ENCODE data around the gene TTC27. TPM values are rescaled to one million over a fixed set of nuclear protein-coding genes. Genes with fewer than 3 reads are reported as not detected.

Gene TTC27
- total and polyA plus RNA-seq, 2 donors: 10.6 to 22.9 TPM

DNA sequence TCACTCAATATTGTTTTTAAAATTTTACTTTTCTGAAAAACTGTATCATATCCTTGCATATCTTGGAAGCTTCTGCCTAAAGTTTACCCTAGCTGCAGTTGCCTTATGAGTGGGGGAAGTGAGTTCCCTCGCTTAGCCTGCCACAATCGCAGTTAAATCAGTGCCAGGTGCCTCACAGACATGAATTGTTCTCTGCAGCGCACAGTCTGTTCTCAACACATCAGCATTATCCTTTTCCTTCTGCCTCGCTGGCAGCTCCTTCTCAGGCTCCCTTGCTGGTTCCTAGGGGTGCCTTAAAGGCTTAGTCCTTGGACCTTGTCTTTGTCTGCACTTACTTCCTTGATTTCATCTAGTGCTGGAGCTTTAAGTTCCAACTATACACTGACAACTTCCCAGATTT lies 132.8 kb downstream of the TTC27 start:
- H3K36me3 ChIP-seq (ENCODE audit: insufficient read depth): no peaks in the 10 kb centered on the region
- H3K4me3 ChIP-seq (ENCODE audit: low read depth, low read length): no peak overlapping the region
- DNase-seq (ENCODE audit: extremely low spot score): no peak
- H3K4me1 ChIP-seq (ENCODE audit: insufficient read depth): no peaks in the 10 kb centered on the region
- no peak overlapping the region for H3K27ac ChIP-seq (ENCODE audit: low read depth)
- WGBS: 90% methylated on average over 4 of the region's 4 CpGs

- 95% methylated on average over 1 of the region's 1 CpG for WGBS
- Histone ChIP-seq H3K27ac (ENCODE audit: low read depth) (no peak overlapping the region), H3K4me1 (ENCODE audit: insufficient read depth) (no peaks in the 10 kb centered on the region), H3K36me3 (ENCODE audit: insufficient read depth) (no peaks in the 10 kb centered on the region), H3K4me3 (ENCODE audit: low read depth, low read length) (no peak overlapping the region)
- no peak for DNase-seq (ENCODE audit: extremely low spot score)
Observed at GRCh38 chr2:32768387-32769174, 140.7 kb downstream of the TTC27 start.

DNA sequence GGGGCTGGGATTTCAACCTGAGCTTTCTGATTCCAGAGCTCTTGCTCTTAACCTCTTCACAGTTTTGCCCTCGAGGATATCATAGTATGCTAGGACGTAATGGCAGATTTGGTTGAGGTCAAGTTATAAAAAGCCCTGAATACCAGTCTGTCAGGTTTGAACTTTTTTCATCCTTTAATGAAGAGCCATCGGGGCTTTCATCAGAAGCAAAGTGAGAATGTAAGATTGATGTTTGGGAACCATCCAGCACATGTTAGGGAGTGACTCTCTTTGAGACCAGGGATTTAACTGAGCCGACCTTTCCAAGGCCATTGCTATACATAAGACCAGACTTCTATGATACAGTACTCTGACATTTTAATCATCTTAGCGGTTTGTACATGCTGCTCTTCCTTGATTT lies 142.5 kb downstream of the TTC27 start:
- no peak overlapping the region for H3K4me3 ChIP-seq (ENCODE audit: low read depth, low read length)
- H3K27ac ChIP-seq (ENCODE audit: low read depth): no peak overlapping the region
- H3K36me3 ChIP-seq (ENCODE audit: insufficient read depth): no peaks in the 10 kb centered on the region
- DNase-seq (ENCODE audit: extremely low spot score): no peak
- H3K4me1 ChIP-seq (ENCODE audit: insufficient read depth): no peaks in the 10 kb centered on the region
- 80% methylated on average over 5 of the region's 5 CpGs for WGBS

GRCh38 chr2:32772638-32773447 lies 145.0 kb downstream of the TTC27 start:
- H3K27ac ChIP-seq (ENCODE audit: low read depth): no peak overlapping the region
- 49% methylated on average over 6 of the region's 6 CpGs for WGBS

GRCh38 chr2:32773448-32773808 lies 145.6 kb downstream of the TTC27 start:
- WGBS: 92% methylated on average over 5 of the region's 5 CpGs
- Histone ChIP-seq H3K4me1 (ENCODE audit: insufficient read depth) (no peaks in the 10 kb centered on the region), H3K36me3 (ENCODE audit: insufficient read depth) (no peaks in the 10 kb centered on the region), H3K27ac (ENCODE audit: low read depth) (no peak overlapping the region), H3K4me3 (ENCODE audit: low read depth, low read length) (no peak overlapping the region)
- DNase-seq (ENCODE audit: extremely low spot score): no peak

More at GRCh38 chr2:32772638-32773447, 145.0 kb downstream of the TTC27 start:
- Histone ChIP-seq H3K4me1 (ENCODE audit: insufficient read depth) (no peaks in the 10 kb centered on the region), H3K36me3 (ENCODE audit: insufficient read depth) (no peaks in the 10 kb centered on the region), H3K4me3 (ENCODE audit: low read depth, low read length) (no peak overlapping the region)
- DNase-seq (ENCODE audit: extremely low spot score): peak; percentile 23

DNA sequence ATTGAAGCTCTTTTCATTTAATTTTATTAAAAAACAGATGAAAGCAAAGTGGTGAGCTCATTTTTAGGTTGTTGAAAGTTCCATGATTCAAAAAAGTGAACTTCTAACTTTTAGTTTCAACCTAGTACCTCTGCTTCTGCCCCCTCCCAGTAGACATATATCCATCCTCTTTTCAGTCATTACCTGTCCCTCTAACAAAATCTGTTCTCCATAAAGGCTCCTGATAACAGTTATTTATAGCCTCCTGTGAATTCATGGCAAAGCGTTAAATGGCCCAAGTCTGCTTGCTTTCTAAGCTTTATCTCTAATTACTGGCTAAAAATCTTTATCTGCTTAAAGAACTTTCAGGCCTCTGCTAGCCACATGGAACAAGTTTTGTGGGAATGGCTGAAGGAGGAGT lies 148.1 kb downstream of the TTC27 start:
- WGBS: 80% methylated on average over 1 of the region's 1 CpG
- no peaks in the 10 kb centered on the region for H3K4me1 ChIP-seq (ENCODE audit: insufficient read depth)
- no peak overlapping the region for H3K4me3 ChIP-seq (ENCODE audit: low read depth, low read length)
- no peaks in the 10 kb centered on the region for H3K36me3 ChIP-seq (ENCODE audit: insufficient read depth)
- no peak for DNase-seq (ENCODE audit: extremely low spot score)
- H3K27ac ChIP-seq (ENCODE audit: low read depth): no peak overlapping the region

DNA sequence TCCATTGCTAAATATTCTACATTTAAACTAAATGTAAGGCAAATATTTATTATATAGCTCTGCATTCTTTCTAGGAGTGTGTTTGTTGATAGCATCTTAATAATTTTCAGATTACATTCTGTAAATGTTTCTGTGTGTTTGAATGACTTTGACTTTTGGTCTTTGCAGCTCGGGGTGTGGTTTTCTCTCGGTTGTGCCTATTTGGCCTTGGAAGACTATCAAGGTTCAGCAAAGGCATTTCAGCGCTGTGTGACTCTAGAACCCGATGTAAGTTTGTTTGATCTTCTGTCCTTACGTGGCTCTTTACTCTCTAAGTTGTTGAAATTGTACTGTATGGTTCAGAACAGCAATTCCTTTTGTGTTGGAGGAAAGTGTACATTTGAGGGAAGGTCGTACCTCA lies 149.9 kb downstream of the TTC27 start:
- no peak for DNase-seq (ENCODE audit: extremely low spot score)
- Histone ChIP-seq H3K36me3 (ENCODE audit: insufficient read depth) (no peaks in the 10 kb centered on the region), H3K27ac (ENCODE audit: low read depth) (no peak overlapping the region), H3K4me1 (ENCODE audit: insufficient read depth) (no peaks in the 10 kb centered on the region), H3K4me3 (ENCODE audit: low read depth, low read length) (no peak overlapping the region)
- 92% methylated on average over 6 of the region's 6 CpGs for WGBS

DNA sequence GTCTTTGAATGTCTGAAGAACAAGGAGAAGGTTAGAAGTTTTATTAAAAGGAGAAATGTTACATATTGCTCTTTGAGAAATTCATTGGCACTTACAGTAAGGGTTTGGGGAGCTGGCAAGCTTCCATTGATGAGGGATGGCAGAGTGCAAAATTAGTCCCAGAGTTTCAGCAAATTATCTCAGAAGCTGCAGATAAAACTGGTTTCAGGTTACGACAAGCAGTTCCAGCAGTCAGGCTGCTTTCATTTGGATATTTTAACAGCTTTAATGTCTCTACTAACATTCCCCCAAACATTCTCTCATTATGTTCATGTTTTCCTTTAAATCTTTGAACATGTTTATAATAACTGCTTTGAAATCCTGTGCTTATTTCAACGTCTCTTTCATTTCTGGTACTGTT lies 153.1 kb downstream of the TTC27 start:
- H3K4me3 ChIP-seq (ENCODE audit: low read depth, low read length): no peak overlapping the region
- DNase-seq (ENCODE audit: extremely low spot score): no peak
- no peaks in the 10 kb centered on the region for H3K4me1 ChIP-seq (ENCODE audit: insufficient read depth)
- H3K27ac ChIP-seq (ENCODE audit: low read depth): no peak overlapping the region
- H3K36me3 ChIP-seq (ENCODE audit: insufficient read depth): no peaks in the 10 kb centered on the region
- WGBS: 92% methylated on average over 2 of the region's 2 CpGs

GRCh38 chr2:32783469-32783868 lies 155.6 kb downstream of the TTC27 start:
- Histone ChIP-seq H3K4me1 (ENCODE audit: insufficient read depth) (no peaks in the 10 kb centered on the region), H3K27ac (ENCODE audit: low read depth) (no peak overlapping the region), H3K4me3 (ENCODE audit: low read depth, low read length) (no peak overlapping the region), H3K36me3 (ENCODE audit: insufficient read depth) (no peaks in the 10 kb centered on the region)
- 71% methylated on average over 2 of the region's 2 CpGs for WGBS
- DNase-seq (ENCODE audit: extremely low spot score): peak; percentile 15

DNA sequence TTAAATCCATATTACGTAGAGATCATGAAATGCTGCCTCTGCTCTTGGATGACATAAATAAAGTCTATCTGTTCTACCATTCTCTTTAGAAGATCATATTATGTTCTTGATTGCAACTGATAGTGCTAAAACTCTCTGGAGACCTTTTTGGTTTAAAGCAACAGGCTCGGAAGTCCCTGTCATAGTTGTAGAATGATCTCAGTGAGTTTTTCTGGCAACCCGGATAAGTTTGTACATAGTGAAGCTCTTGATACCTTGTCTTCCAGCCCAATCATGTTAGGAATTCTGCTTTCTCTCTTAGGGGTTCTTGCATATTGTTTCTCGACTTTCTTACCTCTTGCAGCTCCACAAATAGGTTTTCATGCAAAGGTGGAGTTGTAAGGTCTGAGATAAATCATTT lies 156.1 kb downstream of the TTC27 start:
- Histone ChIP-seq H3K27ac (ENCODE audit: low read depth) (no peak overlapping the region), H3K4me3 (ENCODE audit: low read depth, low read length) (no peak overlapping the region), H3K4me1 (ENCODE audit: insufficient read depth) (no peaks in the 10 kb centered on the region), H3K36me3 (ENCODE audit: insufficient read depth) (no peaks in the 10 kb centered on the region)
- WGBS: 74% methylated on average over 4 of the region's 4 CpGs
- no peak for DNase-seq (ENCODE audit: extremely low spot score)

DNA sequence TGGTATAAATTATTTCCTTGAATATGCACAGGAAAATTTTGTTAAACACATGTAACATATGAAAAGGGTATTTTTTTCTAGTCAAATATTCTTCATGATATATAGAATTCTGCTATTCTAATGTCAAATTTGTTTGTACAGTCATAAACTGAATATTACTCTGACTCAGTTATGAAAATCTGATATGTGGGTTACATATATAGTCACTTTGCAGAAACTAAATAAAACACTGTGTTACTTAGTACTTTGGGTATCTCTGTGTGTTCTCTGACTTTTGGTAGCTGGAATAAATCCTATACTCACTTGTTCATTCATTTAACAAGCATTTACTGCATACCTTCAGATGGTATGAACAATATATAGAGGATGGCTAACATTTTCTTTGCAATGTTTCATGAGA lies 159.4 kb downstream of the TTC27 start:
- Histone ChIP-seq H3K27ac (ENCODE audit: low read depth) (no peak overlapping the region), H3K4me1 (ENCODE audit: insufficient read depth) (no peaks in the 10 kb centered on the region), H3K4me3 (ENCODE audit: low read depth, low read length) (no peak overlapping the region), H3K36me3 (ENCODE audit: insufficient read depth) (no peaks in the 10 kb centered on the region)
- no peak for DNase-seq (ENCODE audit: extremely low spot score)

- Histone ChIP-seq H3K36me3 (ENCODE audit: insufficient read depth) (no peaks in the 10 kb centered on the region), H3K4me1 (ENCODE audit: insufficient read depth) (no peaks in the 10 kb centered on the region), H3K27ac (ENCODE audit: low read depth) (no peak overlapping the region), H3K4me3 (ENCODE audit: low read depth, low read length) (no peak overlapping the region)
- no peak for DNase-seq (ENCODE audit: extremely low spot score)
- 32% methylated on average over 1 of the region's 1 CpG for whole genome bisulfite sequencing
Observed at GRCh38 chr2:32788114-32788513, 160.3 kb downstream of the TTC27 start.

DNA sequence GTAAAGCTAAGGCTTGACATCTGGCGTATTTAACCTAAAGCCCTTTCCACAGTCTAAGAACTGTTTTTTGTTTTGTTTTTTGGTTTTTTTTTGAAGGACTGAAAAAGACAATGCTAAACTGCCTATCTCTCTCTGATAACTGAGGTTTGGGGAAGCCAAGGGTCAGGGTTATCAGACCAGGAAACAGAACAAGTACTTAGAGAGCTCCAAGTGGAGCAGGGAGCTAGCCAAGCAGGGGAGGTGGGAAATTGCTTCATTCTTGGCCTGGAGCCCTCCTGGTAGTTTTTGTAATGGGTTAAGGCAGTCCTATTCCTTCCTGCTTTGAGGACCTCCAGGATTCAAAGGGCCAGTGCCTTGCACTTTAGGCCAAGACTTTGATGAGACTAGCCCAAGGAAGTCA lies 164.6 kb downstream of the TTC27 start:
- WGBS: 93% methylated on average over 1 of the region's 1 CpG
- no peaks in the 10 kb centered on the region for H3K4me1 ChIP-seq (ENCODE audit: insufficient read depth)
- no peak for DNase-seq (ENCODE audit: extremely low spot score)
- no peak overlapping the region for H3K4me3 ChIP-seq (ENCODE audit: low read depth, low read length)
- no peaks in the 10 kb centered on the region for H3K36me3 ChIP-seq (ENCODE audit: insufficient read depth)
- no peak overlapping the region for H3K27ac ChIP-seq (ENCODE audit: low read depth)

DNA sequence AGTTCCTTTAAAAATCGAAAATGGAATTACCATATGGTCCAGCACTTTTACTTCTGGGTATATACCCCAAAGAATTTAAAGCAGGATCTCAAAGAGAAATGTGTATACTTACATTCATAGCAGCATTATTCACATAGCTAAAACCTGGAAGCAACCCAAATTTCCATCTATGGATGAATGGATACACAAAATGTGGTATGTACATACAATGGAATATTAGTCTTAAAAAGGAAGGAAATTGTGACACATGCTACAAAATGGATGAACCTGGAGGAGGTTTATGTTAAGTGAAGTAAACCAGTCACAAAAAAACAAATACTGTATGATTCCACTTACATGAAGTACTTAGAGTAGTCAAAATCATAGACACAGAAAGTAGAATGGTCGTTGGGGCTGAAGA lies 171.0 kb downstream of the TTC27 start:
- WGBS: 56% methylated on average over 2 of the region's 2 CpGs
- no peak for DNase-seq (ENCODE audit: extremely low spot score)

More for the DNA sequence above, 171.0 kb downstream of the TTC27 start:
- Histone ChIP-seq H3K27ac (ENCODE audit: low read depth) (no peak overlapping the region), H3K36me3 (ENCODE audit: insufficient read depth) (no peaks in the 10 kb centered on the region), H3K4me3 (ENCODE audit: low read depth, low read length) (no peak overlapping the region), H3K4me1 (ENCODE audit: insufficient read depth) (no peaks in the 10 kb centered on the region)
